HG03175 (cell line): ENCODE results near the gene PTPRN2.
"Not testable (repeated sequence)": the region's sequence is repeated elsewhere in the genome, so short reads cannot be mapped to it uniquely, and the experiment has no call there.

ENCODE experiments used
- ATAC-seq: cut with Tn5 transposase; IDR thresholded peaks from one replicate; pipeline ENCODE4 v1.9.1; 2021; ENCODE audit warnings: mild to moderate bottlenecking, moderate library complexity; ENCODE audit not compliant: unreplicated experiment

PTPRN2 gene

GRCh38 chr7:157859915-157860314 lies 727.7 kb downstream of the PTPRN2 start:
- ATAC-seq, result no peak

- ATAC-seq, result no peak
Observed at GRCh38 chr7:157857578-157858075, 730.0 kb downstream of the PTPRN2 start.

- no peak for ATAC-seq
Observed at GRCh38 chr7:157856873-157857577, 730.6 kb downstream of the PTPRN2 start.

GRCh38 chr7:157855452-157856213 lies 732.0 kb downstream of the PTPRN2 start:
- no peak for ATAC-seq

GRCh38 chr7:157855016-157855415 lies 732.6 kb downstream of the PTPRN2 start:
- ATAC-seq, result no peak

- no peak for ATAC-seq
Observed at GRCh38 chr7:157854066-157854891, 733.3 kb downstream of the PTPRN2 start.

GRCh38 chr7:157853789-157854065 lies 733.9 kb downstream of the PTPRN2 start:
- no peak for ATAC-seq

GRCh38 chr7:157853076-157853788 lies 734.4 kb downstream of the PTPRN2 start:
- ATAC-seq, result no peak

- ATAC-seq, result no peak
Observed at GRCh38 chr7:157851501-157852067, 736.0 kb downstream of the PTPRN2 start.

GRCh38 chr7:157850481-157851444 lies 736.9 kb downstream of the PTPRN2 start:
- ATAC-seq, result no peak

GRCh38 chr7:157849726-157850125 lies 737.9 kb downstream of the PTPRN2 start:
- ATAC-seq, result no peak

GRCh38 chr7:157849341-157849596 lies 738.4 kb downstream of the PTPRN2 start:
- no peak for ATAC-seq

GRCh38 chr7:157848508-157849340 lies 738.9 kb downstream of the PTPRN2 start:
- no peak for ATAC-seq

- not testable (repeated sequence) for ATAC-seq
Observed at GRCh38 chr7:157847756-157848487, 739.7 kb downstream of the PTPRN2 start.

- ATAC-seq, result not testable (repeated sequence)
Observed at GRCh38 chr7:157846746-157847145, 740.9 kb downstream of the PTPRN2 start.

GRCh38 chr7:157846271-157846670 lies 741.4 kb downstream of the PTPRN2 start:
- ATAC-seq, result no peak

GRCh38 chr7:157845203-157845835 lies 742.3 kb downstream of the PTPRN2 start:
- no peak for ATAC-seq

GRCh38 chr7:157844611-157845010 lies 743.0 kb downstream of the PTPRN2 start:
- no peak for ATAC-seq
